ENCODE data around the gene FADS2.

FADS2 gene

DNA sequence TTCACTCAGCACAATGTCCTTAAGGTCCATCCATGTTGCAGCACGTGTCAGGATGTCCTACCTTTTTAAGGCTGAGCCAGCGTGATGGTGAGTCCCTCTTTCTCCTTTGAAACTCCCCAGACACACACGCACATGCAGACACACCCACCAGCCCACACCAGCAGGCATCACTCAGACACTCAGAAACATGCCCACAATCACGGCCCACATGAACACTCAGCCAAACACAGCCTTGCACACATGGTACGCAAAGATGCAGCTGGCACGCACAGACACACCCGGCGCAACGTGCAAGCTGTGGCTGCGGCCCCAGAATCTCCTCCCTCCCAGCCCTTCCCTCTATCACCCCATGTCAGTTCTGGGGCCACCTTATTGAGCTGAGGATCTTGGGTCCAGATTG, 55.2 kb downstream of the FADS2 start:
- TF ChIP-seq, protein P1, sequence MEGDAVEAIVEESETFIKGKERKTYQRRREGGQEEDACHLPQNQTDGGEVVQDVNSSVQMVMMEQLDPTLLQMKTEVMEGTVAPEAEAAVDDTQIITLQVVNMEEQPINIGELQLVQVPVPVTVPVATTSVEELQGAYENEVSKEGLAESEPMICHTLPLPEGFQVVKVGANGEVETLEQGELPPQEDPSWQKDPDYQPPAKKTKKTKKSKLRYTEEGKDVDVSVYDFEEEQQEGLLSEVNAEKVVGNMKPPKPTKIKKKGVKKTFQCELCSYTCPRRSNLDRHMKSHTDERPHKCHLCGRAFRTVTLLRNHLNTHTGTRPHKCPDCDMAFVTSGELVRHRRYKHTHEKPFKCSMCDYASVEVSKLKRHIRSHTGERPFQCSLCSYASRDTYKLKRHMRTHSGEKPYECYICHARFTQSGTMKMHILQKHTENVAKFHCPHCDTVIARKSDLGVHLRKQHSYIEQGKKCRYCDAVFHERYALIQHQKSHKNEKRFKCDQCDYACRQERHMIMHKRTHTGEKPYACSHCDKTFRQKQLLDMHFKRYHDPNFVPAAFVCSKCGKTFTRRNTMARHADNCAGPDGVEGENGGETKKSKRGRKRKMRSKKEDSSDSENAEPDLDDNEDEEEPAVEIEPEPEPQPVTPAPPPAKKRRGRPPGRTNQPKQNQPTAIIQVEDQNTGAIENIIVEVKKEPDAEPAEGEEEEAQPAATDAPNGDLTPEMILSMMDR (conservative IDR thresholded peaks at IDR 0.05; ENCODE audit: low read depth, low read length), result no peak
- no peak for DNase-seq (ENCODE audit: low read depth)
- no peak overlapping the region for H3K4me3 ChIP-seq (ENCODE audit: low read length)

DNA sequence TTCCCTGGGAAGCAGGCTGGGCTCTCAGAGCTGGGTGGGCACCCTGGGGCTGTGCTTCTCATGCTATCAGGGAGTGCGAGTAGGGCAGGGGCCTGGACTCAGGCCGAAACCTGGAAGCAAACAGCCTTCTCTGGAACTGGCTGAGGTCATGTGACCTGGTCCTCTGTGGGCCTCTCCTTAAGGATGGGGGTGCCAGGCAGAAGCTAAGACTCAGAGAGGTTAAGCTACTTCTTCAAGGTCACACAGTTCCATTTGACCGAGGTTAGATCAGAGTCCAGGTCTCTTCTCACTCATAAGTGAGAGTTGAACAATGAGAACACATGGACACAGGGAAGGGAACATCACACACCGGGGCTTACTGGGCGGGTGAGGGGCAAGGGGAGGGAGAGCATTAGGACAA, 55.8 kb downstream of the FADS2 start:
- TF ChIP-seq, protein P1 (conservative IDR thresholded peaks at IDR 0.05; ENCODE audit: low read depth, low read length), result no peak
- no peak overlapping the region for H3K4me3 ChIP-seq (ENCODE audit: low read length)
- no peak for DNase-seq (ENCODE audit: low read depth)

DNA sequence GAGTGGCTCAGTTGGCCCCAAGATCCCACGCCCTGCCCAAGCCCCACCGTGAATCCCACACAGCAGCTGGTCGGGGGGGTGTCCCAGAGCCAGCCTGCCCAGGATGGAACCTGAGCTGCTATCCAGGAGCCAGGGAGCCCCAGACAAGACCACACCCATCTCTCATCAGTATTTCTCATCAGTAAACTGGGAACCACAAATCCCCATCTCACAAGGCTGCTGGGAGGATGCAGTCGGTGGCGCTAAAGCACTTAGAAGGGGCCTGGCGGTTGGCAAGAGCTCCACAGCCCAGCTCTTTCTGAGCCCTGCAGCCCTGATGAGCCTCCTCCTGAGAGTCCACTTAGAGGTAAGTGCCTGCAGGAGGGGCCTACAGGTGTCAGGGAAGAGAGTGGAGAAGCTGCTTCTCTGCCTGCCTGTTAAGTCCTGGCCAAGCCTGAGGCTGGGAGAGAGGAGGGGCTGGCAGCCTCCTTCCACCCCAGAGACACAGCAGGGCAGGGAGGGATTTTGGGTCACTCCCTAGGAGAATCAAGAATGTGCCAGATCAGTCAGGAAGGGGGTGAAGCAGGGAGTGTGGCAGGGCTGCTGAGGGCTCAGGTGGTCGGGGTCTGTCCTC, 57.2 kb downstream of the FADS2 start:
- DNase-seq (ENCODE audit: low read depth), result no peak
- H3K4me3 ChIP-seq (ENCODE audit: low read length), result no peak overlapping the region
- TF ChIP-seq, protein P1 (conservative IDR thresholded peaks at IDR 0.05; ENCODE audit: low read depth, low read length), result no peak

DNA sequence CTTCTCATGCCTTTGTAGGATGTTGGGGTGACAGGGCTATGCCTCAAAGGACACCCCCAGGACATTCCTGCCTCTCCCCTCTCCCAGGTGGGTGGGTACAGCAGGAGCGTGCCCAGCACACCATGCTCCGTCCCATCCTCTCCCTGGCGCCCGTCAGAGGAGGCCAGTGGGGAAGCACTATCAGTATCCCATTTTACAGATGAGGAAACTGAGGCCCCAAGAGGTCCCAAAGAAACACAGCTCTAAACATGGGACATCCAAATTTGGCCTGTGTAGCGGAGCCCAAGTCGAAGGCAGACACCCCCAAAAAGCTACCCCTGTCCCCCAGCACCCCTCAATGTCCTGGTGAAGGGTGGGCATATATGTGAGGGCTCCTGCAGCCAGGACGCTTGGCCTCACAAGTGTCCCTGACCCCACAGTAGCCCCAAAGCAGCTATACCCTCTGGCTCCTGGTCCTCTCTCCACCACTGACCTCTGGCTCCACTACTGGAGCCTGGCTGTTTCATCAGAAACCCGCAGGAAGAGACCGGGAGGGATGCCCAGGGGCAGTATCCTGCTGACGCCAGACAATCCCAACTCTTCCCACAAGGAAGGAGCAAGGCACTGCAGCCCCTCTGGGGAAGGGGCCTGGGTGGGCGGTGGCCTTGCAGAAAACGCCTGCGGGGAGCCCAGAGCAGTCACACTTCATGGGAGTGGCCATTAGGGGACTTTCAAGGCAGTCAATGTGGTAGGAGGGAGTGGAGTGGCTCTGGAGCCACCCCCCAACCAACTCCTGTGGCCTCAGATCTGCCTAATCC, 57.9 kb downstream of the FADS2 start:
- H3K4me3 ChIP-seq (ENCODE audit: low read length), result no peak overlapping the region
- DNase-seq (ENCODE audit: low read depth), result no peak
- TF ChIP-seq, protein P1 (conservative IDR thresholded peaks at IDR 0.05; ENCODE audit: low read depth, low read length), result no peak

DNA sequence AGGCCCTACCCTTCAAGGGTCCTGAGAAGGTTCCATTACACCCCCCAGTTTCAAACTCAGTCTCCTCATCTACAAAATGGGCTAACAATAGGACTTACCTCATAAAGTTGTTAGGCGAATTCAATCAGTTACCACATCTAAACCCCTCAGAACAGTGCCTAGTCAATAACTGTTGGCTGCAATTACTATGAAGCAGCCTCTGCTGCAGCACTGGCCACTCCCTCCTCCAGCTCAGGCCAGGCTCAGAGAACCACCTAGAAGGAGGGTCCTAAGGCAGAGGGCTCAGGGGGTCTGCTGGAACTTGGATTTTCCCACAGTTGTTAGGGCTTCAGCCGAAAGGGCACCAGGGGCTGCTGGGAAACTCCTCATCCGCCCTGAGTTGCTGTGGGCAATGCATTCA, 58.5 kb downstream of the FADS2 start:
- H3K4me3 ChIP-seq (ENCODE audit: low read length), result no peak overlapping the region
- TF ChIP-seq, protein P1 (conservative IDR thresholded peaks at IDR 0.05; ENCODE audit: low read depth, low read length), result no peak
- no peak for DNase-seq (ENCODE audit: low read depth)

DNA sequence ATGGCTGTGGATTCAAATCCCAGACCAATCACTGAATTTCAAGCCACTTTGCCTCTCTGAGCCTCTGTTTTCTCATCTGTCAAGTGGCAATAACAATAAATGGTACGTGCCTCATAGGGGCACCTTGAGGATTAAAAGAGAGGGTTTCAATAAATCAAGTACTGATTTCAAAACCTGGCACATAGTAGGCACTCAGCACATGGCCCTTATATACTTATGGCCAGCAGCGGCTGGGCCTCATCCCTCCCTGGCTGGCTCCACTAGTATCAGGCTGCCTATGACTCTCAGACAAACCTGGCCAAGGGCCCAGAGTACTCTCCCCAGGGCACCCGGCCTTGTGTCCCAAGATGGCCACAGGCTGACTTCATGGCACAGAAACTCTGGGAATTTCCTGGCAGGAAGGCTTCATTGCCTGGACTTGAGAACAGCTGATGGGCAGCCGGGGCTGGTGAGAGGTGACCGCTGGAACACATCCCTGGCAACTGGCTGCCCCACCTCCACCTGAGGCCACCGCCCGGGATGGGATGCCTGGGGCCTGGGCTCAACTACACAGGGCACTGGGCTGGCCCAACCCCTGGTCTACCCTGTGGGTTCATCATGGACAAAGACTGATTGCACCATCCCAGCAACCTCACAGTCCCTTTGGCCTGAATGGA, 59.9 kb downstream of the FADS2 start:
- no peak overlapping the region for H3K4me3 ChIP-seq (ENCODE audit: low read length)
- TF ChIP-seq, protein P1 (conservative IDR thresholded peaks at IDR 0.05; ENCODE audit: low read depth, low read length), result no peak
- peak; percentile 37 for DNase-seq (ENCODE audit: low read depth)
